NCI-H748 treated with DMSO at 0.1 percent for 48 hours (cell line): ENCODE measurements around the gene IL36RN.
A peak's percentile ranks its signal among the peaks of the same experiment; 100 is the strongest.
"Not testable (repeated sequence)": the region's sequence is repeated elsewhere in the genome, so short reads cannot be mapped to it uniquely, and the experiment has no call there.

Experiments
- DNase-seq: peaks from one replicate; lab custom pipeline; 2025; lab: John Stamatoyannopoulos, UW

IL36RN gene

GRCh38 chr2:113075030-113075429 is 16.0 kb downstream of the IL36RN start:
- DNase-seq, result no peak

DNA sequence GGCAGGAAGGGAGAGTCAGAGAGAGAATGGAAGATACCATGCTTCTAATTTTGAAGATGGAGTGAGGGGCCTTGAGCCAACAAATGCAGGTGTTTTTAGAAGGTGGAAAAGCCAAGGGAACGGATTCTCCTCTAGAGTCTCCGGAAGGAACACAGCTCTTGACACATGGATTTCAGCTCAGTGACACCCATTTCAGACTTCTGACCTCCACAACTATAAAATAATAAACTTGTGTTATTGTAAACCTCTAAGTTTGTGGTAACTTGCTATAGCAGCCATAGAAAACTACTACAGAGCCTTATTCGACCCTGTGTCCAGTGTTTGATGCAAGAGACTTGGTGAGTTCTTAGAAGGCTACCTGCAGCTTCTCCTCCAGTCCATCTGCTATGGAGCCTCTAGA is 16.6 kb downstream of the IL36RN start:
- DNase-seq, result no peak

- DNase-seq, result no peak
These were observed 18.1 kb downstream of the IL36RN start for GRCh38 chr2:113076954-113077669.

GRCh38 chr2:113077921-113078320 is 18.9 kb downstream of the IL36RN start:
- no peak for DNase-seq

DNA sequence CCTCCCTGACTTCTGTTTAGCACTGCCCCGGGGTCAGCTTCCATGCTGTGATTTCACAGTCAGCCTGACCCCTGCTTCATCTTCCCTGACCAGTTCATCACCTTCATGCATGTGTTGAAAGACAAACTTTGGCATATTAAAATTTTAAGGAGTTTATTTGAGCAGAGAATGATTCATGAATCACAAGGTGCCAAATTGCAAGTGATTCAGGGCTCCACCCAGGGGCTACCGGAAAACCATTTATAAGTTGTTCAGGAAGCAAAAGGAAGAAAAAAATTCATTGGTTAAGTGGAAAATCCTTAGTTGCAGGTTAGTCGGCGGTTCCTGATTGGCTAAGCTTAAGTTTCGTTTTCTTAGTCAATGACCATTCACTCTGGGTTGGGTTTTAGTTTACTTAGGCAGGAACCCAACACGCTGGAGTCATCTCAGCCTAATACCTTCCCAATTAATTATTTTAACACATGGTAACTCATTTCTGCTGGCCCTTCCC is 19.4 kb downstream of the IL36RN start:
- no peak for DNase-seq

DNA sequence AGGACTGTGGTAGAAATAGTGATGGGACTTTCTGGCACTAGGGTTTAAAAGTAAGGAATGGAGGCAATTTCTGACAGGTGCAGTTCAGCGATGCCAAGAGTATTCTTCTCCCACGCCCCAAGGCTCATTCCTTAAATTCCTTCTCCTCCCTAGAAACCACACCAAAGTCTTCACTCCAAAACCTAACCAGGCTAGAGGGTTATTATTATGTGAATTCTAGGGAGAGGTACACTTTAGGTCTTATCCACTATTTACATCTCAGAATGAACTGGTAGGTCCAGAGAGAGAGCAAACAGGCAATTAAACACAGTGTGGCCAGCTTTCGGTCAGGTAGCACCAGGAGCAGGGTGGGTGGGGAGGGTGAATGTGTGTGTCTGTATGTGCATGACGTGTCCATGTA is 20.1 kb downstream of the IL36RN start:
- no peak for DNase-seq

GRCh38 chr2:113080134-113080533 is 21.1 kb downstream of the IL36RN start:
- DNase-seq, result peak; percentile 1

DNA sequence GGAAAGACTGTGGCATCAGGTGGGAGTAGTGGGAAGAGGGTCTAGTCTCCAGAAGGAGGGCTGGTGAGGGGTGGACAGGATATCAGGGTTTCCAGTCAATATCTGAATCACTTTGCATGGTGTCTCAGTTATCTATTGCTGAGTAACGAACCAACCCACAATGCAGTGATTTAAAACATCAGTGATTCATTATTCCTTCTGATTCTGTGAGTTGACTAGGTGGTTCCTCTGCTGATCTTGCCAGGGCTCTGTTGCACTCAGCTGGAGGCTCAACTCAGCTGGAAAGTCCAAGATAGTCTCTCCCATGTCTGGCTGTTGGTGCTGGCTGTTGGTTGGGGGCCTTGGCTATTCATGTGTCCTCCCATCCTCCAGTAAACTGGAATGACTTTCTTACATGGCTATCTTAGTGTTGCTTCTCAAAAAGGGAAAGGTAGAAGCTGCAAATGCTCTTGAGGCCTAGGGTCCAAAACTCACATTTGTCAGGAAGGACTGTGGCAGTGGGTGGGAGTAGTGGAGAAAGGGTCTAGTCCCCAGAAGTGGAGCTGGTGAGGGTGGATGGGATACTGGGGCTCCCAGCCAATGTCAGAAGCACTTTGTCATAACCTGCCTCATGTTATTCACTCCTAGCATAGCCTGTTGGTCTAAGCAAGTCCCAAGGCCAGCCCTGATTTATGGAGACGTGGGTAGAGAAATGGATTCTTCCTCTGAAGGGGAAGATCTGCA is 22.7 kb downstream of the IL36RN start:
- DNase-seq, result no peak

GRCh38 chr2:113083296-113083695 is 24.3 kb downstream of the IL36RN start:
- DNase-seq, result no peak

DNA sequence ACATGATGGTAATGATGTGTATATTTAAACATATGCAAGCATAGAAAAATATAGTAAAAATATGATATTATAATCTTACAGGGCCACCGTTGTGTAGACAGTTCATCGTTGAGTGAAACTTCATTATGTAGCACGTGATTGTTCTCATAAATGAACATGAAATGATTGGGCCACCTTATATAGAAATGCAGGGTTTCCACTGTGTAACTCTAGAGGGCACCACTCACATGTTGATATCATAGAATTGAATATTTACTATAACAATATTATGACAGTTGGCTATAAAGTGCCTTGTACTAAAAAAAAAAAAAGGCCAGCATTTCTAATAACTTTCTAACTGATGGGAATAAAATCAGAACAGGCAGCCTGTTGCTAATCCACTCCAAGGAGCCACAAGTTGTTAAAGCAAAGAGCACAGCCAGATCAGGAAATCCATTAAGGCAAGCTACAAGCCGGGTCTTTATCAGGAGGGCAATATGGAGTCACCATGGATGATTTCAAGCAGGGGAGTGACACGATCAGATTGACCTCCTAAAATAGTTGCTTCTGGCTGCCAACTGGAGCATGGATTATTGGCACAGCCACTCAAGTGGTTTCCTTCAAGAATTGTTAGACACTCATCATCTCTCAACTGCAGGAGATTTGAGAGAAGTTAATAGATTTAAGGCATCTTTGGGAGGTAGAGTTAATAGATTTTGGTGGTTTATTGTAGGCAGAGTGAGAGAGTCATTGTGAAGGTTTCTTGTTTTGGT is 25.4 kb downstream of the IL36RN start:
- DNase-seq, result no peak

DNA sequence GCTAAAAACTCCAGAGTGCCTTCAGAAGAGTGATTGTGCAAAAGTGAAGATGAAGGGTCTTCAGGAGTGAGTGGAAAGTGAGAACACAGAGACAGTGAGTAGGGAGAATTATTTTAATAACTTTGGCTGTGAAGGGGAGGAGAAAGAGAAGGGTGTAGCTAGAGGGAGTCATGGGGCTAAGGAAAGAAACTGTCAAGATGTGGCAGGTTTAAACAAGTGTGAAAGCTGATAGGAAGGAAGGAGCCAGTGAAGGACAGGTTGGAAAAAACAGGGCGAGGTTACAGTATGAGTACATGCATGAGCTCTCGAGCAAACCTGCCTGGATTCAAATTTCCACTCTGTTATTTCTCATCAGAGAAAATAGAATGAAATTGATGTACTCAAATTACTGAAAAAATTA is 26.5 kb downstream of the IL36RN start:
- no peak for DNase-seq

- DNase-seq, result no peak
These were observed 29.4 kb downstream of the IL36RN start for GRCh38 chr2:113088213-113088992.

- no peak for DNase-seq
These were observed 30.9 kb downstream of the IL36RN start for GRCh38 chr2:113089916-113090315.

DNA sequence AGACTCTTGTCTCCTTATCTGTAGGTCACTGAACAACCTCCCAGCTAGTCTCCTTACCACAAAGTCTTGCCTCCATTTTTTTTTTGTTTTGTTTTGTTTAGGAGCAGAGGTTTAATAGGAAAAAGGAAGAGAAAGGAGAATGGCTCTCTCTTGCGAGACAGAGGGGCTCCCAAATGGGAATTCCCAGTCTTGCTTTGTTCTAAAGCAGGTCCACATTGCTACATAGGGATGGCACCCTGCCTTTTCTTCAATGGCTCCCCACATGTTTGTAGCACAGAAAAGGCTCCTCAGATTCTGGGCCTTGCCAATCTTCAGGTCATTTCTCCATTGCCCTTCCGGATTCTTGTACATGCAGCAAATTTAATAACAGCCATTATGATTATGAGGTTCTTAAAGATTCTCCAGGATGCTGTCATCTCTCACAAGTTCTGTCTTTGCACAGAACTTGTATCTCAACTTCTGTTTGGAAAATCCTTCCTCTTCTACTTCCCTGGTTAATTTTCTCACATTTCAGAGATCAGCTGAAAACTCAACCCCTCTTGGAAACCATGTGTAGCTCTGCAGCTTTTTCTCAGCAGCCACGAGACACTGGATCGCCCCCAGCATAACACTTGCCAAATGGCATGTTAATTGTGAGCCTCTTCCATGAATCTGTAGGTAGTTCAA is 32.4 kb downstream of the IL36RN start:
- DNase-seq, result no peak

- no peak for DNase-seq
These were observed 34.0 kb downstream of the IL36RN start for GRCh38 chr2:113092864-113093612.

GRCh38 chr2:113093613-113093977 is 34.6 kb downstream of the IL36RN start:
- DNase-seq, result no peak

GRCh38 chr2:113096306-113096705 is 37.3 kb downstream of the IL36RN start:
- DNase-seq, result not testable (repeated sequence)

- DNase-seq, result not testable (repeated sequence)
These were observed 38.0 kb downstream of the IL36RN start for GRCh38 chr2:113096842-113097618.

- no peak for DNase-seq
These were observed 39.0 kb downstream of the IL36RN start for GRCh38 chr2:113098041-113098440.

- DNase-seq, result no peak
These were observed 39.5 kb downstream of the IL36RN start for GRCh38 chr2:113098532-113098931.
